DOHH2 (cell line): Measurements from ENCODE around the gene FLYWCH2.

Experiments
- H3F3A ChIP-seq: fragments of 200-600 bp; sonication (generic), shearing (Covaris generic); 2 replicates; pipeline ENCODE4 v1.6.0; 2016; ENCODE audit warnings: antibody characterized with exemption, mild to moderate bottlenecking; ENCODE audit not compliant: control insufficient read depth, insufficient read depth
- H3K27ac ChIP-seq: fragments of 200-600 bp; sonication (generic); 2 replicates; pipeline ENCODE4 v1.5.1; 2014; ENCODE audit warnings: low read depth, mild to moderate bottlenecking, low read length, moderate library complexity
- H3K27me3 ChIP-seq: fragments of 200-600 bp; sonication (generic); 2 replicates; pipeline ENCODE4 v1.6.1; 2014; ENCODE audit warnings: mild to moderate bottlenecking, low read length, mixed read lengths; ENCODE audit not compliant: control insufficient read depth
- H3K36me3 ChIP-seq: fragments of 200-600 bp; sonication (generic); 2 replicates; pipeline ENCODE4 v1.6.1; 2014; ENCODE audit warnings: mild to moderate bottlenecking, low read length, moderate library complexity, mixed read lengths; ENCODE audit not compliant: control insufficient read depth
- H3K4me1 ChIP-seq: fragments of 200-600 bp; sonication (generic); 2 replicates; pipeline ENCODE4 v1.6.1; 2014; ENCODE audit warnings: mild to moderate bottlenecking, low read length, mixed read lengths; ENCODE audit not compliant: control insufficient read depth
- H3K4me2 ChIP-seq: fragments of 200-600 bp; sonication (generic); 2 replicates; pipeline ENCODE4 v1.6.0; 2014; ENCODE audit warnings: mild to moderate bottlenecking, low read length, moderate library complexity
- H3K4me3 ChIP-seq: fragments of 200-600 bp; sonication (generic); 2 replicates; pipeline ENCODE4 v1.5.1; 2014; ENCODE audit warnings: mild to moderate bottlenecking, low read length, mixed read lengths
- H3K79me2 ChIP-seq: fragments of 200-600 bp; sonication (generic); 2 replicates; pipeline ENCODE4 v1.6.1; 2014; ENCODE audit warnings: mild to moderate bottlenecking, low read length, mixed read lengths; ENCODE audit not compliant: control insufficient read depth
- H3K9me2 ChIP-seq: fragments of 200-600 bp; sonication (generic); replicated peaks from 2 replicates; pipeline ENCODE4 v1.6.1; 2014; ENCODE audit warnings: mild to moderate bottlenecking, low read length, mixed read lengths; ENCODE audit not compliant: control insufficient read depth
- H3K9me3 ChIP-seq: fragments of 200-600 bp; sonication (generic); 2 replicates; pipeline ENCODE4 v1.6.1; 2014; ENCODE audit warnings: antibody characterized with exemption, low read length, mixed read lengths; ENCODE audit not compliant: control insufficient read depth, insufficient read depth
- H4K20me1 ChIP-seq: fragments of 200-600 bp; sonication (generic); 2 replicates; pipeline ENCODE4 v1.6.0; 2014; ENCODE audit warnings: low read depth, mild to moderate bottlenecking, antibody characterized with exemption, low read length, moderate library complexity; ENCODE audit not compliant: control insufficient read depth, insufficient read depth
- CTCF ChIP-seq: fragments of 200-600 bp; sonication (generic); IDR thresholded peaks from one replicate; pipeline ENCODE4 v1.5.1; 2014; ENCODE audit warnings: antibody characterized with exemption, mild to moderate bottlenecking, low read depth, low read length; ENCODE audit not compliant: poor library complexity, severe bottlenecking
- EZH2phosphoT487 ChIP-seq: fragments of 200-600 bp; sonication (generic); IDR thresholded peaks from 2 replicates; pipeline ENCODE4 v1.6.1; 2017; ENCODE audit warnings: borderline replicate concordance, mild to moderate bottlenecking, antibody characterized with exemption, low read length, moderate library complexity, mixed read lengths

The FLYWCH2 gene

GRCh38 chr16:2860826-2861567, 22.0 kb upstream of the FLYWCH2 start:
- Histone ChIP-seq H3K9me3 (no peaks in the 10 kb centered on the region; the same call in 1 of the 2 replicates), H3K4me3 (no peak overlapping the region), H4K20me1 (no peaks in the 10 kb centered on the region), H3K4me2 (no peak overlapping the region), H3K36me3 (no peaks in the 10 kb centered on the region), H3K27me3 (no peaks in the 10 kb centered on the region), H3K79me2 (no peaks in the 10 kb centered on the region), H3F3A (no peaks in the 10 kb centered on the region), H3K27ac (no peak overlapping the region), H3K4me1 (no peaks in the 10 kb centered on the region), H3K9me2 (no peaks in the 10 kb centered on the region)
- TF ChIP-seq CTCF (no peak), EZH2phosphoT487 (no peak)

- H3K4me2 ChIP-seq = no peak overlapping the region
- H3K27ac ChIP-seq = no peak overlapping the region
- TF ChIP-seq CTCF = no peak
- no peak for TF ChIP-seq EZH2phosphoT487
- H3K9me2 ChIP-seq = no peaks in the 10 kb centered on the region
- H3K4me1 ChIP-seq = peaks cover 5% of the 10 kb centered on the region
- H3K79me2 ChIP-seq = no peaks in the 10 kb centered on the region
- H3K9me3 ChIP-seq = no peaks in the 10 kb centered on the region
- H3K36me3 ChIP-seq = no peaks in the 10 kb centered on the region
- H3K27me3 ChIP-seq = no peaks in the 10 kb centered on the region
- H3K4me3 ChIP-seq = no peak overlapping the region
- H3F3A ChIP-seq = peaks cover 5% of the 10 kb centered on the region; the same call in 1 of the 2 replicates
- H4K20me1 ChIP-seq = no peaks in the 10 kb centered on the region
Measured at GRCh38 chr16:2865651-2866050, 17.4 kb upstream of the FLYWCH2 start.

GRCh38 chr16:2866431-2866830, 16.6 kb upstream of the FLYWCH2 start:
- H3K4me2 ChIP-seq = no peak overlapping the region
- no peaks in the 10 kb centered on the region for H4K20me1 ChIP-seq
- H3K4me1 ChIP-seq = peaks cover 5% of the 10 kb centered on the region
- H3K36me3 ChIP-seq = no peaks in the 10 kb centered on the region
- peaks cover 5% of the 10 kb centered on the region; the same call in 1 of the 2 replicates for H3F3A ChIP-seq
- no peaks in the 10 kb centered on the region for H3K9me2 ChIP-seq
- no peak overlapping the region for H3K4me3 ChIP-seq
- no peaks in the 10 kb centered on the region for H3K27me3 ChIP-seq
- no peaks in the 10 kb centered on the region for H3K79me2 ChIP-seq
- no peaks in the 10 kb centered on the region for H3K9me3 ChIP-seq
- TF ChIP-seq EZH2phosphoT487 (no peak), CTCF (no peak)
- H3K27ac ChIP-seq = no peak overlapping the region
